ENCODE data around the gene ADAMTS4.

The ADAMTS4 gene

GRCh38 chr1:161162806-161163205, 36.0 kb downstream of the ADAMTS4 start:
- H3K27ac ChIP-seq, result peak overlapping the region; percentile 79; the same call in 1 of the 2 replicates
- TF ChIP-seq ZFX (IDR thresholded peaks at IDR 0.05; ENCODE audit: borderline replicate concordance), result no peak
- TF ChIP-seq CTCF (IDR thresholded peaks at IDR 0.05), result no peak

GRCh38 chr1:161162052-161162451, 36.8 kb downstream of the ADAMTS4 start:
- no peak for TF ChIP-seq ZFX (IDR thresholded peaks at IDR 0.05; ENCODE audit: borderline replicate concordance)
- peak overlapping the region; percentile 79; the same call in 1 of the 2 replicates for H3K27ac ChIP-seq

- TF ChIP-seq ZFX (IDR thresholded peaks at IDR 0.05; ENCODE audit: borderline replicate concordance) (no peak), CTCF (IDR thresholded peaks at IDR 0.05) (no peak)
- H3K27ac ChIP-seq, result no peak overlapping the region
These were observed 37.2 kb downstream of the ADAMTS4 start for GRCh38 chr1:161161652-161162051.

- TF ChIP-seq ZFX (IDR thresholded peaks at IDR 0.05; ENCODE audit: borderline replicate concordance) (no peak), CTCF (IDR thresholded peaks at IDR 0.05) (no peak)
- H3K27ac ChIP-seq, result peak overlapping the region; percentile 78; the same call in 1 of the 2 replicates
These were observed 38.1 kb downstream of the ADAMTS4 start for GRCh38 chr1:161160671-161161145.

- peak overlapping the region; percentile 78 for H3K27ac ChIP-seq
- TF ChIP-seq ZFX (IDR thresholded peaks at IDR 0.05; ENCODE audit: borderline replicate concordance), result no peak
- no peak for TF ChIP-seq CTCF (IDR thresholded peaks at IDR 0.05)
These were observed 39.0 kb downstream of the ADAMTS4 start for GRCh38 chr1:161159913-161160243.

- TF ChIP-seq ZFX (IDR thresholded peaks at IDR 0.05; ENCODE audit: borderline replicate concordance) (no peak), CTCF (IDR thresholded peaks at IDR 0.05) (peak; percentile 56)
- peak within 1 kb of the TSS; percentile 78 for H3K27ac ChIP-seq
These were observed 39.6 kb downstream of the ADAMTS4 start, which contains the start of gene USP21 for GRCh38 chr1:161159087-161159912. TSS of gene USP21 (plus strand) at chr1:161159500. CDS start at chr1:161160641, 1,141 bp downstream.

GRCh38 chr1:161158316-161159010, 40.4 kb downstream of the ADAMTS4 start:
- no peak for TF ChIP-seq ZFX (IDR thresholded peaks at IDR 0.05; ENCODE audit: borderline replicate concordance)
- TF ChIP-seq CTCF (IDR thresholded peaks at IDR 0.05), result no peak
- H3K27ac ChIP-seq, result peak overlapping the region; percentile 78

Measured in 22Rv1 (cell line).